Lower leg skin (tissue), 3 donors: ENCODE measurements around the gene ACTA2.

Experiments
- POLR2A ChIP-seq, 2 donors: fragments of 450-650 bp; IDR thresholded peaks; one replicate each; pipeline ENCODE4 v1.6.1; 2016 to 2017; ENCODE audit warnings: antibody characterized with exemption in 2 of 2, mild to moderate bottlenecking in 1 of 2, moderate library complexity in 1 of 2
- TF ChIP-seq, protein P1 (sequence below), 3 donors: fragments of 450-650 bp; IDR thresholded peaks; one replicate each; pipeline ENCODE4 v1.5.1; 2016; ENCODE audit warnings: antibody characterized with exemption in 3 of 3, mild to moderate bottlenecking in 3 of 3, moderate library complexity in 2 of 3

DNA sequence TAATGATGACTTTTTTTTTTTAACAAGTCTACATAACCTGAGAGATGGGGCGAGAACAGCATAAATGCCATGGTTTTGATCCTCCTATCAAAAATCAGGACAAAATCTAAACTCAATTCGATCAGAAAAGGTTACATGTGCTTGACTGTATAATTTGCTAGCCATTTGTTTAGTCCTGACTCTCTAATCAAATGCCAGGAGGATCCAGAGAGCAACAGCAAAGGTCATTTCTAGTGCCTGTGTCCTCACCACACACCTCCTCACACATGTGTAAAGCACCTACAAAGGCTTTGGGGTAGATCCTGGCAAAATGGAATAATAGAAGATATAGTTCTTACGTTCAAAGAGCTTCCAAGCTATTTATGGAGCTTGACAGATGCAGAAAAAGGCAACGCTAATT, 27.0 kb upstream of the ACTA2 start:
- TF ChIP-seq, protein P1, sequence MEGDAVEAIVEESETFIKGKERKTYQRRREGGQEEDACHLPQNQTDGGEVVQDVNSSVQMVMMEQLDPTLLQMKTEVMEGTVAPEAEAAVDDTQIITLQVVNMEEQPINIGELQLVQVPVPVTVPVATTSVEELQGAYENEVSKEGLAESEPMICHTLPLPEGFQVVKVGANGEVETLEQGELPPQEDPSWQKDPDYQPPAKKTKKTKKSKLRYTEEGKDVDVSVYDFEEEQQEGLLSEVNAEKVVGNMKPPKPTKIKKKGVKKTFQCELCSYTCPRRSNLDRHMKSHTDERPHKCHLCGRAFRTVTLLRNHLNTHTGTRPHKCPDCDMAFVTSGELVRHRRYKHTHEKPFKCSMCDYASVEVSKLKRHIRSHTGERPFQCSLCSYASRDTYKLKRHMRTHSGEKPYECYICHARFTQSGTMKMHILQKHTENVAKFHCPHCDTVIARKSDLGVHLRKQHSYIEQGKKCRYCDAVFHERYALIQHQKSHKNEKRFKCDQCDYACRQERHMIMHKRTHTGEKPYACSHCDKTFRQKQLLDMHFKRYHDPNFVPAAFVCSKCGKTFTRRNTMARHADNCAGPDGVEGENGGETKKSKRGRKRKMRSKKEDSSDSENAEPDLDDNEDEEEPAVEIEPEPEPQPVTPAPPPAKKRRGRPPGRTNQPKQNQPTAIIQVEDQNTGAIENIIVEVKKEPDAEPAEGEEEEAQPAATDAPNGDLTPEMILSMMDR (IDR thresholded peaks at IDR 0.05), result no peak
- TF ChIP-seq POLR2A (IDR thresholded peaks at IDR 0.05), result no peak
